HepG2 (cell line): ENCODE data around the gene SCUBE1. TPM values are rescaled to one million over a fixed set of nuclear protein-coding genes. Genes with fewer than 3 reads are reported as not detected.

Experiments used
- ATAC-seq: fragments of 200-7000 bp; cut with Tn5 transposase; 3 replicates; pipeline ENCODE4 v1.9.1; 2020; ENCODE audit warnings: mild to moderate bottlenecking, moderate library complexity
- BruUV-seq: library from RNA; stranded (reverse); fragments of 400-500 nt; replicated peaks from 2 replicates; lab custom pipeline; 2021; lab: Mats Ljungman, UMichigan
- CTCF ChIA-PET: fragments of 300-600 bp; formaldehyde crosslinking; extraction: SDS; loops from one replicate; lab custom pipeline; 2021; ENCODE audit warnings: low total read pairs, inconsistent platforms, low intra/inter-chr PET ratio; lab: Yijun Ruan, JAX
- POLR2A ChIA-PET: fragments of 350-600 bp; sonication (Branson Sonifier 250); formaldehyde crosslinking; loops from one replicate; lab custom pipeline; 2020; ENCODE audit warnings: antibody characterized with exemption, inconsistent platforms; lab: Yijun Ruan, JAX
- DNase-seq: peaks from one replicate; pipeline ENCODE4 v3.0.0-alpha.2; 2015; ENCODE audit warnings: low spot score
- FAIRE-seq: peaks from 3 replicates; lab custom pipeline; 2011; peaks lifted over from hg19 to GRCh38; lab: Jason Lieb, UNC
- H2AFZ ChIP-seq: one replicate; pipeline ENCODE4 v1.6.1; 2011; ENCODE audit warnings: low read length, inconsistent platforms
- H3K27ac ChIP-seq: fragments of 300-600 bp; 3 replicates; pipeline ENCODE4 v1.8.0; 2011; ENCODE audit warnings: mixed run types, mild to moderate bottlenecking, mixed read lengths, low read length, inconsistent platforms; ENCODE audit not compliant: insufficient read depth; ENCODE audit errors: extremely low read length
- H3K27me3 ChIP-seq, 2 experiments: fragments of 200-600 bp in 1 of 2; 2 replicates in 1 of 2; 3 replicates in 1 of 2; pipeline versions ENCODE4 v1.6.0 to v1.8.0; 2011; ENCODE audit warnings: low read length in 2 of 2, mild to moderate bottlenecking in 2 of 2, moderate library complexity in 2 of 2, inconsistent platforms in 1 of 2; ENCODE audit not compliant: insufficient read depth in 2 of 2, control insufficient read depth in 1 of 2
- H3K36me3 ChIP-seq, 2 experiments: fragments of 200-600 bp in 1 of 2; replicated peaks in 1 of 2; 2 replicates in 1 of 2; 3 replicates in 1 of 2; pipeline versions ENCODE4 v1.5.1 to v1.8.0; 2011; ENCODE audit warnings: low read length in 2 of 2, inconsistent platforms in 1 of 2; ENCODE audit not compliant: insufficient read depth in 2 of 2, control insufficient read depth in 1 of 2
- H3K4me1 ChIP-seq: 2 replicates; pipeline ENCODE4 v1.5.1; 2012; ENCODE audit warnings: low read length, inconsistent platforms; ENCODE audit not compliant: insufficient read depth
- H3K4me2 ChIP-seq: 2 replicates; pipeline ENCODE4 v1.6.0; 2011; ENCODE audit warnings: low read depth, low read length, inconsistent platforms
- H3K4me3 ChIP-seq, 3 experiments: fragments of 200-600 bp in 1 of 3; sonication (generic), shearing (Covaris generic) in 1 of 3; replicated peaks in 1 of 3; 2 replicates each; pipeline ENCODE4 v1.5.1; 2011 to 2016; ENCODE audit warnings: low read length in 3 of 3, inconsistent platforms in 2 of 3, low read depth in 2 of 3, mild to moderate bottlenecking in 2 of 3, control low read depth in 1 of 3, mixed read lengths in 1 of 3; ENCODE audit not compliant: insufficient read depth in 1 of 3
- H3K79me2 ChIP-seq: one replicate; pipeline ENCODE4 v1.6.1; 2011; ENCODE audit warnings: low read length, inconsistent platforms; ENCODE audit not compliant: insufficient read depth
- H3K9ac ChIP-seq: 2 replicates; pipeline ENCODE4 v1.6.0; 2011; ENCODE audit warnings: mild to moderate bottlenecking, low read depth, low read length, inconsistent platforms; ENCODE audit not compliant: insufficient read depth
- H3K9me3 ChIP-seq: 2 replicates; pipeline ENCODE4 v1.5.1; 2012; ENCODE audit warnings: mild to moderate bottlenecking, low read length
- H4K20me1 ChIP-seq: 2 replicates; pipeline ENCODE4 v1.6.0; 2011; ENCODE audit warnings: inconsistent platforms, mild to moderate bottlenecking, low read length, moderate library complexity; ENCODE audit not compliant: insufficient read depth
- BATF2 ChIP-seq: sonication (generic); formaldehyde crosslinking; IDR thresholded peaks from 2 replicates; pipeline ENCODE4 v1.8.0; 2022; ENCODE audit warnings: mild to moderate bottlenecking, missing genetic modification reagents, moderate library complexity
- BCL6 ChIP-seq: IDR thresholded peaks from 2 replicates; pipeline ENCODE4 v1.6.1; 2016; ENCODE audit warnings: missing genetic modification reagents, missing compliant biosample characterization
- BHLHE40 ChIP-seq: IDR thresholded peaks from 2 replicates; pipeline ENCODE4 v1.6.1; 2011; ENCODE audit warnings: low read length, improper control_type of control experiment
- CREB3 ChIP-seq: sonication (generic); formaldehyde crosslinking; IDR thresholded peaks from 2 replicates; pipeline ENCODE4 v1.5.0; 2020; ENCODE audit warnings: missing genetic modification reagents
- FOSL2 ChIP-seq: sonication (generic); formaldehyde crosslinking; IDR thresholded peaks from 2 replicates; pipeline ENCODE4 v1.4.0; 2020; ENCODE audit warnings: missing genetic modification reagents
- KDM3A ChIP-seq: IDR thresholded peaks from 2 replicates; pipeline ENCODE4 v1.6.1; 2018; ENCODE audit warnings: low read depth, missing compliant biosample characterization
- MLXIP ChIP-seq: sonication (generic); formaldehyde crosslinking; IDR thresholded peaks from 2 replicates; pipeline ENCODE4 v1.9.0; 2021; ENCODE audit warnings: missing genetic modification reagents, borderline replicate concordance
- NFE2 ChIP-seq: sonication (generic); formaldehyde crosslinking; IDR thresholded peaks from 2 replicates; pipeline ENCODE4 v1.4.0; 2020; ENCODE audit warnings: missing genetic modification reagents
- PPARG ChIP-seq: conservative IDR thresholded peaks from 2 replicates; pipeline ENCODE4 v1.6.1; 2016; ENCODE audit warnings: missing biosample characterization, missing genetic modification reagents
- RNF219 ChIP-seq: sonication (generic); formaldehyde crosslinking; IDR thresholded peaks from 2 replicates; pipeline ENCODE4 v1.5.0; 2020; ENCODE audit warnings: mild to moderate bottlenecking, missing genetic modification reagents
- SMC3 ChIP-seq: IDR thresholded peaks from 2 replicates; pipeline ENCODE4 v1.6.1; 2011; ENCODE audit warnings: low read length, improper control_type of control experiment
- SOX13 ChIP-seq, 3 experiments: fragments of 450-650 bp in 1 of 3; sonication (generic) in 1 of 3; formaldehyde crosslinking in 1 of 3; IDR thresholded peaks in 2 of 3; conservative IDR thresholded peaks in 1 of 3; 2 replicates each; pipeline versions ENCODE4 v1.5.0 to v1.6.1; 2016 to 2020; ENCODE audit warnings: antibody characterized with exemption in 1 of 3, mild to moderate bottlenecking in 1 of 3, missing compliant biosample characterization in 1 of 3, missing genetic modification reagents in 1 of 3, moderate library complexity in 1 of 3
- ZBTB38 ChIP-seq: sonication (generic); formaldehyde crosslinking; IDR thresholded peaks from 2 replicates; pipeline ENCODE4 v1.5.1; 2020; ENCODE audit warnings: mild to moderate bottlenecking, missing genetic modification reagents
- ZFP90 ChIP-seq: sonication (generic); formaldehyde crosslinking; IDR thresholded peaks from 2 replicates; pipeline ENCODE4 v1.8.0; 2022; ENCODE audit warnings: missing genetic modification reagents, mild to moderate bottlenecking, inconsistent platforms, borderline replicate concordance
- ZNF136 ChIP-seq: sonication (generic); formaldehyde crosslinking; IDR thresholded peaks from 2 replicates; pipeline ENCODE4 v1.8.1; 2022; ENCODE audit warnings: low read depth, mild to moderate bottlenecking, moderate library complexity, missing genetic modification reagents
- ZNF547 ChIP-seq: sonication (generic); formaldehyde crosslinking; IDR thresholded peaks from 2 replicates; pipeline ENCODE4 v1.5.1; 2020; ENCODE audit warnings: mild to moderate bottlenecking, missing genetic modification reagents
- ZNF713 ChIP-seq: sonication (generic); formaldehyde crosslinking; IDR thresholded peaks from 2 replicates; pipeline ENCODE4 v1.4.0; 2020; ENCODE audit warnings: mild to moderate bottlenecking, missing genetic modification reagents
- ZNF766 ChIP-seq: sonication (generic); formaldehyde crosslinking; IDR thresholded peaks from 2 replicates; pipeline ENCODE4 v1.5.0; 2020; ENCODE audit warnings: missing genetic modification reagents, borderline replicate concordance
- ZSCAN20 ChIP-seq: sonication (generic); formaldehyde crosslinking; IDR thresholded peaks from 2 replicates; pipeline ENCODE4 v1.4.0; 2020; ENCODE audit warnings: missing genetic modification reagents, mild to moderate bottlenecking, borderline replicate concordance
- WGBS: methylation state at CpG from one replicate; pipeline ENCODE4 v1.1.6; 2017; ENCODE audit warnings: low lambda C conversion rate; 5-methylcytosine and 5-hydroxymethylcytosine counted together
- in situ Hi-C: cut with HindIII; loops from 2 replicates; pipeline ENCODE4 v1.10.0; 2017; ENCODE audit warnings: low pct_unique_long_range_greater_than_20kb; ENCODE audit not compliant: extremely low pct_ligation_motif_present
- intact Hi-C: fragments of 100-400 bp; cut with micrococcal nuclease; formaldehyde crosslinking; loops from one replicate; pipeline ENCODE4 v1.10.0; 2022; ENCODE audit not compliant: unreplicated experiment
- polyA plus RNA-seq, 8 experiments: library from polyadenylated mRNA; depleted of rRNA in 3 of 8; stranded (reverse) in 7 of 8; unstranded in 1 of 8; fragments of >200 nt; fragmentation: Illumina TruSeq in 4 of 8; extraction: Trizol in 4 of 8; gene quantifications; 2 replicates each; pipeline versions ENCODE4 v1.2.1 to v1.2.3, GENCODE V29; 2011 to 2016; ENCODE audit warnings: low read depth in 4 of 8, missing spikeins in 1 of 8, mixed read lengths in 1 of 8; ENCODE audit not compliant: insufficient read depth in 1 of 8
- total RNA-seq, 5 experiments: library from RNA; depleted of rRNA; stranded (reverse); fragments of >200 nt; fragmentation: Illumina TruSeq; extraction: Trizol; gene quantifications; 2 replicates each; pipeline ENCODE4 v1.2.3, GENCODE V29; 2016; ENCODE audit warnings: low read depth in 1 of 5

SCUBE1 gene
- total and polyA plus RNA-seq, 2 of the 13 experiments (the other 11 are each of a cell fraction or from before 2014, with no cell fraction given), result under 0.01 to 0.05 TPM

- ATAC-seq, result no peak
- CTCF ChIA-PET, result no interaction called here
- 23% methylated on average over 8 of the region's 8 CpGs for WGBS
These were observed 86.1 kb downstream of the SCUBE1 start for GRCh38 chr22:43256976-43257545.

More at GRCh38 chr22:43256976-43257545, 86.1 kb downstream of the SCUBE1 start:
- H3K27me3 ChIP-seq, result peaks cover 14 to 91% of the 10 kb centered on the region in 2 experiments
- BruUV-seq, result no TSS peak
- no peak overlapping the region for H2AFZ ChIP-seq
- no peaks in the 10 kb centered on the region for H3K9me3 ChIP-seq
- H3K79me2 ChIP-seq, result no peaks in the 10 kb centered on the region
- TF ChIP-seq NFE2 (no peak), CREB3 (CRISPR knock-in tag) (no peak), ZNF713 (CRISPR knock-in tag) (no peak), BHLHE40 (no peak), RNF219 (CRISPR knock-in tag) (no peak), ZFP90 (CRISPR knock-in tag) (no peak), ZSCAN20 (CRISPR knock-in tag) (no peak), KDM3A (CRISPR knock-in tag) (no peak), SMC3 (no peak), ZNF136 (CRISPR knock-in tag) (no peak), FOSL2 (no peak), PPARG (CRISPR knock-in tag) (no peak), BATF2 (no peak), BCL6 (CRISPR knock-in tag) (no peak), MLXIP (CRISPR knock-in tag) (no peak), ZNF766 (CRISPR knock-in tag) (no peak), ZBTB38 (CRISPR knock-in tag) (no peak), SOX13 (IDR thresholded peaks at IDR 0.05) (no peak), SOX13 (CRISPR knock-in tag; conservative IDR thresholded peaks at IDR 0.05 in 1 of 2, IDR thresholded peaks at IDR 0.05 in 1 of 2) (no peak), ZNF547 (no peak)
- H3K4me1 ChIP-seq, result no peaks in the 10 kb centered on the region
- in situ Hi-C loops, result no loop called here
- no peaks in the 10 kb centered on the region for H4K20me1 ChIP-seq
- no peak overlapping the region for H3K4me3 ChIP-seq
- H3K27ac ChIP-seq, result no peak overlapping the region
- no peaks in the 10 kb centered on the region for H3K36me3 ChIP-seq
- no peak for DNase-seq
- H3K9ac ChIP-seq, result no peak overlapping the region
- intact Hi-C loops, result no loop called here
- POLR2A ChIA-PET, result no interaction called here
- no peak overlapping the region for H3K4me2 ChIP-seq
- FAIRE-seq, result no peak
